T-cell (primary cell): ENCODE data around the gene TRIM14. TPM values are rescaled to one million over a fixed set of nuclear protein-coding genes. Genes with fewer than 3 reads are reported as not detected.

ENCODE experiments used
- total RNA-seq, 35 experiments: library from RNA in 6 of 35; stranded (reverse) in 6 of 35; fragments of 120-200 nt in 1 of 35; gene quantifications; one replicate each; pipeline versions ENCODE4 v1.2.1 to v1.2.4 and lab custom pipeline; 2013 to 2026

Gene TRIM14
- total RNA-seq, 5 donors from 2014 or later (not counting 1 experiment from before 2014, with no cell fraction given): 75.7 to 98.9 (median 85.3) TPM

Other genes starting within 250 kb of the TRIM14 start
- gene TRMO, start 196.7 kb downstream of the TRIM14 start, total RNA-seq: 10 to 100 TPM; 38.8 to 47.4 (median 44.7) TPM
- gene HEMGN, start 181.1 kb downstream of the TRIM14 start, total RNA-seq: 1 to 10 TPM; 1.3 to 3.7 (median 1.7) TPM
- 100 to 1,000 TPM; 151 to 201 (median 172) TPM for gene ANP32B, start 135.9 kb downstream of the TRIM14 start, total RNA-seq
- 10 to 100 TPM; 21.7 to 57.5 (median 27.6) TPM for gene NANS, start 62.5 kb downstream of the TRIM14 start, total RNA-seq
- 10 to 100 TPM in 4 of 5 donors, 1 to 10 TPM in 1; 9.1 to 12.4 (median 10.8) TPM for gene CORO2A, start 73.4 kb upstream of the TRIM14 start, total RNA-seq
- gene TBC1D2, start 136.4 kb upstream of the TRIM14 start, total RNA-seq: 10 to 100 TPM in 1 of 5 donors, 1 to 10 TPM in 4; 4.5 to 10.7 (median 7.1) TPM